H1 (cell line): Measurements from ENCODE around the gene SLX4IP. TPM values are rescaled to one million over a fixed set of nuclear protein-coding genes. Genes with fewer than 3 reads are reported as not detected.

Experiments
- CTCF ChIA-PET: fragments of 300-600 bp; sonication (Branson Sonifier 250); formaldehyde crosslinking; loops from one replicate; lab custom pipeline; 2021; ENCODE audit not compliant: partially characterized antibody; lab: Charles Lee
- POLR2A ChIA-PET: fragments of 300-600 bp; sonication (Branson Sonifier 250); formaldehyde crosslinking; loops from one replicate; lab custom pipeline; 2021; ENCODE audit warnings: inconsistent platforms; ENCODE audit not compliant: partially characterized antibody; lab: Charles Lee
- DNase-seq, 2 experiments: peaks; one replicate each; pipeline versions ENCODE4 v3.0.0 to v3.0.0-alpha.2; 2010 to 2022; ENCODE audit warnings: low spot score in 2 of 2, low read depth in 1 of 2, mixed read lengths in 1 of 2
- FAIRE-seq: peaks from 2 replicates; lab custom pipeline; 2011; peaks lifted over from hg19 to GRCh38; lab: Jason Lieb, UNC
- H2AFZ ChIP-seq: 2 replicates; pipeline ENCODE4 v1.8.1; 2012; ENCODE audit warnings: low read length, inconsistent platforms
- H2AK5ac ChIP-seq: 2 replicates; pipeline ENCODE4 v1.6.1; 2013; ENCODE audit warnings: low read depth, low read length
- H2BK120ac ChIP-seq: replicated peaks from 2 replicates; pipeline ENCODE3; 2013; ENCODE audit warnings: low read depth, low read length, inconsistent platforms
- H2BK12ac ChIP-seq: 2 replicates; pipeline ENCODE4 v1.6.1; 2013; ENCODE audit warnings: low read depth, low read length
- H2BK15ac ChIP-seq: 2 replicates; pipeline ENCODE4 v1.6.1; 2013; ENCODE audit warnings: low read length
- H2BK20ac ChIP-seq: 2 replicates; pipeline ENCODE4 v1.6.1; 2013; ENCODE audit warnings: low read length
- H2BK5ac ChIP-seq: 2 replicates; pipeline ENCODE4 v1.6.1; 2013; ENCODE audit warnings: low read depth, low read length
- H3K14ac ChIP-seq: 2 replicates; pipeline ENCODE4 v1.6.1; 2013; ENCODE audit warnings: inconsistent platforms; ENCODE audit not compliant: insufficient read length
- H3K18ac ChIP-seq: 2 replicates; pipeline ENCODE4 v1.6.1; 2013; ENCODE audit warnings: low read length; ENCODE audit errors: extremely low read depth
- H3K23ac ChIP-seq: 2 replicates; pipeline ENCODE4 v1.6.1; 2013; ENCODE audit warnings: inconsistent platforms; ENCODE audit not compliant: insufficient read length
- H3K23me2 ChIP-seq: 2 replicates; pipeline ENCODE4 v1.6.1; 2013; ENCODE audit warnings: low read depth, low read length
- H3K27ac ChIP-seq: 2 replicates; pipeline ENCODE4 v1.6.1; 2011; ENCODE audit warnings: low read depth, low read length, inconsistent platforms
- H3K27me3 ChIP-seq, 4 experiments: replicated peaks in 1 of 4; 1 replicate in 1 of 4; 2 replicates in 3 of 4; pipeline versions ENCODE4 v1.6.1 to v1.8.1; 2011 to 2013; ENCODE audit warnings: low read length in 3 of 4, mild to moderate bottlenecking in 3 of 4, inconsistent platforms in 2 of 4, mixed read lengths in 2 of 4, moderate library complexity in 1 of 4; ENCODE audit not compliant: control insufficient read depth in 3 of 4, insufficient read depth in 3 of 4; ENCODE audit errors: extremely low read depth in 1 of 4
- H3K36me3 ChIP-seq, 4 experiments: 2 replicates each; pipeline versions ENCODE4 v1.6.1 to v1.8.1; 2011 to 2013; ENCODE audit warnings: mild to moderate bottlenecking in 4 of 4, low read length in 3 of 4, moderate library complexity in 2 of 4, control low read depth in 1 of 4, inconsistent platforms in 1 of 4; ENCODE audit not compliant: insufficient read depth in 4 of 4, control insufficient read depth in 2 of 4
- H3K4ac ChIP-seq: replicated peaks from 2 replicates; pipeline ENCODE3; 2013; ENCODE audit warnings: low read length, low read depth, mixed read lengths, inconsistent platforms; ENCODE audit not compliant: insufficient read length
- H3K4me1 ChIP-seq, 4 experiments: replicated peaks in 1 of 4; 1 replicate in 1 of 4; 2 replicates in 3 of 4; pipeline versions ENCODE4 v1.6.1 to v1.8.1; 2011 to 2013; ENCODE audit warnings: low read length in 3 of 4, inconsistent platforms in 2 of 4, mixed read lengths in 1 of 4; ENCODE audit not compliant: insufficient read depth in 4 of 4, control insufficient read depth in 3 of 4
- H3K4me2 ChIP-seq, 2 experiments: 2 replicates each; pipeline versions ENCODE4 v1.6.1 to v1.8.1; 2011 to 2013; ENCODE audit warnings: low read depth in 2 of 2, low read length in 2 of 2, control low read depth in 1 of 2, inconsistent platforms in 1 of 2, mild to moderate bottlenecking in 1 of 2; ENCODE audit not compliant: insufficient read depth in 1 of 2
- H3K4me3 ChIP-seq, 4 experiments: fragments of 200-600, 300-600 bp in 1 of 4; sonication (generic), shearing (Covaris generic), sonication (Bioruptor Twin) in 1 of 4; 2 replicates each; pipeline versions ENCODE4 v1.5.1 to v1.8.1; 2011 to 2016; ENCODE audit warnings: low read length in 4 of 4, low read depth in 3 of 4, control low read depth in 2 of 4, inconsistent platforms in 2 of 4, mild to moderate bottlenecking in 2 of 4, mixed read lengths in 1 of 4, moderate library complexity in 1 of 4; ENCODE audit not compliant: insufficient read depth in 2 of 4; ENCODE audit errors: extremely low read depth in 1 of 4
- H3K56ac ChIP-seq: replicated peaks from 2 replicates; pipeline ENCODE3; 2013; ENCODE audit warnings: low read depth, mild to moderate bottlenecking, mixed read lengths, low read length, inconsistent platforms; ENCODE audit not compliant: insufficient read length
- H3K79me1 ChIP-seq: 2 replicates; pipeline ENCODE4 v1.6.1; 2013; ENCODE audit warnings: low read depth, low read length, control low read depth
- H3K79me2 ChIP-seq, 2 experiments: 2 replicates each; pipeline versions ENCODE4 v1.6.1 to v1.8.1; 2012 to 2013; ENCODE audit warnings: low read length in 2 of 2, mild to moderate bottlenecking in 2 of 2, inconsistent platforms in 1 of 2; ENCODE audit not compliant: insufficient read depth in 2 of 2, control insufficient read depth in 1 of 2
- H3K9ac ChIP-seq, 4 experiments: replicated peaks in 1 of 4; 1 replicate in 1 of 4; 2 replicates in 3 of 4; pipeline versions ENCODE4 v1.6.1 to v1.8.1; 2011 to 2013; ENCODE audit warnings: low read depth in 3 of 4, low read length in 3 of 4, control low read depth in 2 of 4, mild to moderate bottlenecking in 2 of 4, moderate library complexity in 2 of 4, inconsistent platforms in 1 of 4; ENCODE audit errors: extremely low read depth in 1 of 4
- H3K9me3 ChIP-seq, 2 experiments: 2 replicates each; pipeline versions ENCODE4 v1.6.1 to v1.8.1; 2012 to 2013; ENCODE audit warnings: mild to moderate bottlenecking in 2 of 2, moderate library complexity in 2 of 2, control low read depth in 1 of 2, inconsistent platforms in 1 of 2, low read depth in 1 of 2, low read length in 1 of 2, mixed read lengths in 1 of 2; ENCODE audit not compliant: insufficient read depth in 2 of 2
- H4K20me1 ChIP-seq, 2 experiments: replicated peaks in 1 of 2; 2 replicates each; pipeline versions ENCODE3 to v1.8.1; 2011 to 2013; ENCODE audit warnings: inconsistent platforms in 2 of 2, low read length in 2 of 2, mild to moderate bottlenecking in 1 of 2; ENCODE audit not compliant: insufficient read depth in 2 of 2, control insufficient read depth in 1 of 2
- H4K5ac ChIP-seq: 2 replicates; pipeline ENCODE4 v1.6.1; 2013; ENCODE audit warnings: low read length, low read depth, mixed read lengths, inconsistent platforms; ENCODE audit not compliant: insufficient read length
- H4K8ac ChIP-seq: 2 replicates; pipeline ENCODE4 v1.8.0; 2013; ENCODE audit warnings: mild to moderate bottlenecking, moderate library complexity, low read length, inconsistent platforms; ENCODE audit not compliant: insufficient read depth; ENCODE audit errors: extremely low read depth
- H4K91ac ChIP-seq: replicated peaks from 2 replicates; pipeline ENCODE3; 2013; ENCODE audit warnings: low read length, mixed read lengths, inconsistent platforms; ENCODE audit not compliant: insufficient read length
- BACH1 ChIP-seq: IDR thresholded peaks from 2 replicates; pipeline ENCODE4 v1.6.1; 2012; ENCODE audit warnings: low read length, improper control_type of control experiment
- BRCA1 ChIP-seq: IDR thresholded peaks from 2 replicates; pipeline ENCODE4 v1.6.1; 2012; ENCODE audit warnings: low read depth, low read length, improper control_type of control experiment
- CBX5 ChIP-seq: fragments of 300-800, 300-1000 bp; sonication (generic); IDR thresholded peaks from 2 replicates; pipeline ENCODE4 v1.7.1; 2016; ENCODE audit warnings: antibody characterized with exemption, low read length, low read depth
- CHD1 ChIP-seq: IDR thresholded peaks from 2 replicates; pipeline ENCODE4 v1.6.1; 2012; ENCODE audit warnings: low read depth, low read length, improper control_type of control experiment
- CTBP2 ChIP-seq: IDR thresholded peaks from 2 replicates; pipeline ENCODE4 v1.7.0; 2011; ENCODE audit warnings: borderline replicate concordance, mild to moderate bottlenecking, moderate library complexity, mixed read lengths, low read length; ENCODE audit not compliant: insufficient read depth, insufficient read length
- GABPA ChIP-seq: IDR thresholded peaks from 2 replicates; pipeline ENCODE4 v1.6.1; 2011; ENCODE audit warnings: mild to moderate bottlenecking, low read length, moderate library complexity, borderline replicate concordance; ENCODE audit not compliant: insufficient read depth
- GTF2F1 ChIP-seq: IDR thresholded peaks from 2 replicates; pipeline ENCODE4 v1.6.1; 2012; ENCODE audit warnings: low read depth, low read length, improper control_type of control experiment, borderline replicate concordance
- JUN ChIP-seq: IDR thresholded peaks from 2 replicates; pipeline ENCODE4 v1.6.1; 2011; ENCODE audit warnings: low read depth, mild to moderate bottlenecking, improper control_type of control experiment, low read length
- MAX ChIP-seq: IDR thresholded peaks from 2 replicates; pipeline ENCODE4 v1.6.1; 2012; ENCODE audit warnings: inconsistent platforms
- RXRA ChIP-seq: IDR thresholded peaks from 2 replicates; pipeline ENCODE4 v1.6.1; 2011; ENCODE audit warnings: low read depth, mild to moderate bottlenecking, low read length, moderate library complexity; ENCODE audit not compliant: insufficient read depth
- SP2 ChIP-seq: IDR thresholded peaks from 2 replicates; pipeline ENCODE4 v1.6.1; 2012; ENCODE audit warnings: mild to moderate bottlenecking, low read length, inconsistent platforms
- SRF ChIP-seq: IDR thresholded peaks from 2 replicates; pipeline ENCODE4 v1.6.1; 2011; ENCODE audit warnings: mild to moderate bottlenecking, low read depth, low read length, moderate library complexity
- SUZ12 ChIP-seq: fragments of 200-600 bp; sonication (generic); IDR thresholded peaks from 2 replicates; pipeline ENCODE4 v1.6.1; 2012; ENCODE audit warnings: mild to moderate bottlenecking, inconsistent platforms, low read length, moderate library complexity, mixed read lengths
- TAF7 ChIP-seq: optimal IDR thresholded peaks from 2 replicates; pipeline ENCODE3; 2011; ENCODE audit warnings: low read depth, mild to moderate bottlenecking, inconsistent platforms, low read length, moderate library complexity, borderline replicate concordance
- WGBS, 2 experiments: shearing (Covaris generic) in 1 of 2; methylation state at CpG; one replicate each; pipeline versions ENCODE4 v1.1.6 to v1.1.7; 2013 to 2015; ENCODE audit warnings: low lambda C conversion rate in 2 of 2, mixed read lengths in 2 of 2, inconsistent platforms in 1 of 2, low coverage in 1 of 2, missing lambda C conversion rate in 1 of 2; ENCODE audit not compliant: insufficient replicate concordance in 2 of 2, insufficient coverage in 1 of 2, insufficient read length in 1 of 2; ENCODE audit errors: extremely low coverage in 1 of 2, missing lambda C conversion rate in 1 of 2; 5-methylcytosine and 5-hydroxymethylcytosine counted together
- polyA plus RNA-seq, 7 experiments: library from polyadenylated mRNA; depleted of rRNA in 3 of 7; stranded (reverse) in 5 of 7; unstranded in 2 of 7; fragments of >200 nt in 5 of 7; fragments of 200-250 nt in 2 of 7; gene quantifications; 1 replicate in 5 of 7; 2 replicates in 1 of 7; 4 replicates in 1 of 7; pipeline versions ENCODE4 v1.2.1 to v1.2.3, GENCODE V29; 2011 to 2013; ENCODE audit warnings: missing spikeins in 2 of 7, mixed read lengths in 2 of 7
- total RNA-seq: library from RNA; stranded (reverse); fragmentation: NEBNext Ultra II Directional; extraction: Animal tissue kit (Norgen Biotek cat#: 25700); gene quantifications from 2 replicates; pipeline ENCODE4 v1.2.1, GENCODE V29; 2021

Gene SLX4IP
- total and polyA plus RNA-seq, 2 of the 8 experiments (the other 6 are each of a cell fraction or from before 2014, with no cell fraction given): 2.4 to 8.7 TPM

- no peak overlapping the region for H2BK120ac ChIP-seq
- no peak for TF ChIP-seq BRCA1
- no peak for TF ChIP-seq SRF
- no peak for TF ChIP-seq CHD1
- TF ChIP-seq SP2: no peak
- TF ChIP-seq TAF7: no peak
- TF ChIP-seq GABPA: no peak
- no peak for TF ChIP-seq CTBP2
- TF ChIP-seq JUN: no peak
- TF ChIP-seq BACH1: no peak
- no peak for TF ChIP-seq CBX5
- TF ChIP-seq RXRA: no peak
- no peak for TF ChIP-seq MAX
- TF ChIP-seq SUZ12: no peak
- no peak for TF ChIP-seq GTF2F1
- no peak overlapping the region for H3K4me3 ChIP-seq
- H2BK15ac ChIP-seq: no peak overlapping the region
- ChIA-PET CTCF (interaction anchor here (0.8 to 1.5 kb wide), 2 partner anchors 10 to 14 kb away, joined by 3 to 4 read pairs; no protein-coding TSS in a partner anchor), POLR2A (no interaction called here)
- no peaks in the 10 kb centered on the region for H3K9me3 ChIP-seq
- H3K23me2 ChIP-seq: no peaks in the 10 kb centered on the region
- H4K5ac ChIP-seq: no peak overlapping the region
- no peaks in the 10 kb centered on the region for H4K20me1 ChIP-seq
- no peak overlapping the region for H3K14ac ChIP-seq
- no peak overlapping the region for H3K9ac ChIP-seq
- H3K27ac ChIP-seq: no peak overlapping the region
- no peak overlapping the region for H3K4me2 ChIP-seq
- H2BK5ac ChIP-seq: no peak overlapping the region
- no peak overlapping the region for H3K56ac ChIP-seq
- no peaks in the 10 kb centered on the region for H3K79me2 ChIP-seq
- no peaks in the 10 kb centered on the region for H3K27me3 ChIP-seq
- no peak overlapping the region for H4K8ac ChIP-seq
- no peak overlapping the region for H2AFZ ChIP-seq
- no peak for DNase-seq
- no peak for FAIRE-seq
- 95% methylated on average over 18 of the region's 18 CpGs; no CpG with 5 or more reads in 1 of the 2 experiments for WGBS, 2 experiments
- no peak overlapping the region for H2BK12ac ChIP-seq
- peaks cover 0 to 7% (median 2%) of the 10 kb centered on the region in 4 experiments; a peak in 2 of 7 replicates for H3K4me1 ChIP-seq
- no peak overlapping the region for H4K91ac ChIP-seq
- H3K36me3 ChIP-seq: no peaks in the 10 kb centered on the region; a peak in 1 of 8 replicates
- no peak overlapping the region for H3K18ac ChIP-seq
- H3K4ac ChIP-seq: no peak overlapping the region
- H2BK20ac ChIP-seq: no peak overlapping the region
- no peak overlapping the region for H3K23ac ChIP-seq
- no peaks in the 10 kb centered on the region; the same call in 1 of the 2 replicates for H3K79me1 ChIP-seq
- no peak overlapping the region for H2AK5ac ChIP-seq
Measured at GRCh38 chr20:10613911-10614310, 178.8 kb downstream of the SLX4IP start.
